IPS DF 4.7 (cell line): ENCODE data around the gene GCG.

Experiments
- DNase-seq: peaks from one replicate; pipeline ENCODE4 v3.0.0-alpha.2; 2013; ENCODE audit warnings: low spot score; ENCODE audit errors: extremely low read depth

GCG gene

GRCh38 chr2:162152147-162152546 is at the start of gene GCG:
Gene GCG, minus strand, starts transcription at chr2:162152247. Its CDS starts 3,069 bp downstream, at chr2:162149178.
- DNase-seq, result no peak

GRCh38 chr2:162200636-162201035 is 48.6 kb upstream of the GCG start:
- no peak for DNase-seq

- DNase-seq, result no peak
Observed at GRCh38 chr2:162199913-162200312, 47.9 kb upstream of the GCG start.

DNA sequence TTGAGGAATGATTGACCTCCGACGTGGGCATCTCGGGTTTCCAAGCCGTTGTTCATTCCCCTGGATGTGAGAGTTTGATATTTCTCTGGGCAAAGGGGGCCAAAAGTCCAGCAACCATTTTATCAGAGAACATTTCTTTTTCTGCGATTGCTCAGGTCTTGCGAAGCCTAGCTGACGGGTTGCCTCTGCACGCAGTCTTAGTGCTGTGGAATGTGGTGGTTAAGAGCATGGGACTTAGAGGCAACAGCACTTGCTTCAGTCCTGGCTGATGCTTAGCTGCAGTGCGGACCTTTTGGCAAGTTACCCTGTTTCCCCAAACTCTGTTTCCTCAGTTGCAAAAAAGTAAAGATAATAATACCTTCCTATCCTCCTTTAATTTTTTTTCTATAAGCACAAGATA is 46.2 kb upstream of the GCG start:
- DNase-seq, result no peak

GRCh38 chr2:162197069-162197825 is 45.2 kb upstream of the GCG start:
- DNase-seq, result no peak

- DNase-seq, result no peak
Observed at GRCh38 chr2:162196638-162197037, 44.6 kb upstream of the GCG start.

DNA sequence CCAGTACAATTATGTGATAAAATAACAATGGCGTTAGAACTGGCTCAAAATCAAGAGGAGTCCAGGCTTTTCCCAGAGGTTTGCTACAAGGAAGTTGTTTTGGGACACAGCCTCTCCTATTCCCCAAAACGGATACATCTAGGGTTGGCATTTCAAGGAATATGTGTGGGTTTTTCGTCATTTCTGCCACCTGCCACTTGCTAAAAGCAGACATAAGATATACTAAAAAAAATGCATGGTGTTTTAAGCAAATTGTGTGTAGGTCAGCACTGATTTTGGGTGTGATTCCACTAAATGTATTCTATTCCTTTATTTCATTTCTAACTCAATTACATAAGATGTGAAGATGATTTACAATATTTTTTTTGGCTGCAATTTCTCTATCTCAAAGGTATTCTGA is 36.4 kb upstream of the GCG start:
- DNase-seq, result no peak

GRCh38 chr2:162185541-162186232 is 33.6 kb upstream of the GCG start:
- no peak for DNase-seq

DNA sequence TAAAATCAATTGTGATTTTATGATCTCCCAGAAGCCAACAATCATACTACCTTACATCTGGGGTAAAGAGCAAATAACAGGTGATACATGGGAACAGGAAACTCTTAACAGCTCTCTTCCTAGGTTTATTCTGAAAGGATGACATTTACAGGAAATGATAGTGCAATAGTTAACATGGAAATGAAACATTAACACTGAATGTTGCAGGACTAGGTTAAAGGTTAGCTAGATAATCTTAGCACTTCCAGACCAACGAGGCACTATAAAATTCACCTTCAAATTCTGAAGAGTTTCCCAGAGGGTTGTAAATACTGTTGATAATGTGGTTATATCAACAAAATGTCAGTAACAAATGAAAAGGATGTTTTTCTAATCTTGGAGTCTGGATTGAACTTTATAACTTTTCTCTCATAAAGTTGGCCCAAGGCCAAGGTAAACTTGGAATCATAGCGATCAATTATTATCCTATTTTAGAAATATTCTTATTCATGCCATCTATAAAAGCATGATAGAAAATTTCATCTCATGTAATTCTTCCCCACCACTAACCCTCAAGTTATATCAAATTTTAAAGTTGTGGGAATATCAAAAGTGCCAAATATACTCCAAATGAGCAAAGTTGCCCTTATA is 32.9 kb upstream of the GCG start:
- no peak for DNase-seq

- DNase-seq, result no peak
Observed at GRCh38 chr2:162184359-162184758, 32.3 kb upstream of the GCG start.

DNA sequence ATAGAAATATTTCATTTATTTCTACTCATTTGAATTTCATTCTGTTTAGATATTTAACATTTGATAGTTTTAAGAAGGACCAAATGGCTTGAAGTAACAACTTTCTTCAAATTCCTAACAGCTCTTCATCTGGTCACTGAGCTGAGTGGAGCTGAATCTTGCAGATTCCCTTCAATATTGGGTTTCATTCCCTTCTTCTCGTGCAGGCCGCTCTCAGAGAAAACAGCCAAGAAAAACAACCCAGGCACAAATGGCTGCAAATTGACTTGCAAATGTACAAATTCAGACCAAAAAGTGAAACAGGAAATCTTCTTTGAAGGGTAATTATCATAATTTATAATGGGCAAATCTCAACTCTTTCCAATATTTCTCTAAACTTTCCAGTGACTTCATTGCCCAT is 30.3 kb upstream of the GCG start:
- no peak for DNase-seq

GRCh38 chr2:162177301-162177700 is 25.3 kb upstream of the GCG start:
- no peak for DNase-seq

DNA sequence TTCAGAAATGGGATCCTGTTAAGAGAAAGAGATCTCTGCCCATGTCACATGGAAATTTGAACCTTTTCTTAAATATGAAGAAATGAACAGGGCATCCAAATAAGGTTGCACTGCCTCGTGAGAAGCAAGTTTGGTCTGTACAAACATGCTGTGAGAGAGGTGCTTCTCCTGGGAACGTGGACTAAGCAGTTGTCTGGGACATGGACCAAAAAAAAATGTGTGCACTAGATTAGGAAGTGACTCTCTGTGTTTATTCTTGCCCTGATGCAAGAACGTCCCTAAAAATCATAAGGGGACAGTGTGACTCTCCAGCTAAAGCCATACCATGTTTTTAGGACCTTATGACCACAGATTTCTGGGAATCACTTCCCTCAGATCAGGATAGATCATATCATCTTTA is 23.7 kb upstream of the GCG start:
- no peak for DNase-seq

DNA sequence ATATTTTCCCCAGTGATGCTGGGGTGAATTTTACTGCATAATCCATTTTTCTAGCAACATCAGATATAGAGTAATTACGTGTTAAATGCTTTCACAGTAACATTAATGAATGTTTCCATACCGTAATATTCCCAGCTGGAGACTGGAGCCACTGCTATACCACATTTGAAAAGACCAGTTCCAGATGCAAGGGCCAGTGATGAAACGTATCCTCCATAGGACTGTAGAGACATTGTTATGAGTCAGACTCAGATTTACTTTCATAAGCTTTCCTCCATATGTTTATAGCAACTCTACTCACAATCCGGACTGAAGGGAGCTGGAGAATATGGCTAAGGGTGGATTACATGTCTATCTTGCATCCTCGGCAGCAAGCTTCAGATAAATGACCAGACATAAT is 22.7 kb upstream of the GCG start:
- DNase-seq, result no peak

GRCh38 chr2:162172802-162173370 is 20.8 kb upstream of the GCG start:
- DNase-seq, result no peak

DNA sequence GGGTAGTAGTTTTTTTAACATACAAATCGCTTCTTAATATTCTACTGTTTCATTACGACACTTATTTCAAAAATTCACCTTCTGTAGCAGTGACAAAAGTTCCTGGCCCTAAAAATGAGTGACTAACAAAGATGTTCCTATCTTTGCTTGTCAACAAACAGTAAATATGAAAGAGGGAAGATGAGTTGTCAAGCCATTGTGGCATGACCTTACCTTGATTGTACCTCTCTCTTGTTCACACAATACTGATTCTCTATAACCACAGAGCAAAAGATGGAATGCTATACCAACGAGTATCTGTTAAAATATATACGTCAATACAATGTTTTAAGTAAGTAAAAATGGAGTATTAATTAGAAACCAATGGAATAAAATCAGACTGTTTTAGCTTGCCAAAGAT is 14.7 kb upstream of the GCG start:
- no peak for DNase-seq

DNA sequence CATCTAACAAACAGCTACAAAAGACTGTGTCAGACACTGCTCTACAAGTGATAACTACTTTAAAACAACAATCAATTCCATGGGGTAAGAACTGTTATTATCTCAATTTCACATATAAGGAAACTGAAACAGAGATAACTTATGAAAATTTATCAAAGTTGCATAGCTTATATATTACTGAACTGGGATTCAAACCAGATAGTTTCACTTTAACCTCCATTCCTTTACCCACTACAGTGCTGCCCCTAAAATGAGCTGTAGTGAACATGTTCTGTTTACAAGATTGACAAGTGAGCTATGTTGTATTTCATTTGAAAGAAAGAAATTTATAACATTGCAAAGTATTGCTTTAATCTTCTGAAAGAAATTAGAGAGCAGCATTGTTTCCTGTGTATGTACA is 14.1 kb upstream of the GCG start:
- no peak for DNase-seq

- no peak for DNase-seq
Observed at GRCh38 chr2:162164802-162165201, 12.8 kb upstream of the GCG start.

DNA sequence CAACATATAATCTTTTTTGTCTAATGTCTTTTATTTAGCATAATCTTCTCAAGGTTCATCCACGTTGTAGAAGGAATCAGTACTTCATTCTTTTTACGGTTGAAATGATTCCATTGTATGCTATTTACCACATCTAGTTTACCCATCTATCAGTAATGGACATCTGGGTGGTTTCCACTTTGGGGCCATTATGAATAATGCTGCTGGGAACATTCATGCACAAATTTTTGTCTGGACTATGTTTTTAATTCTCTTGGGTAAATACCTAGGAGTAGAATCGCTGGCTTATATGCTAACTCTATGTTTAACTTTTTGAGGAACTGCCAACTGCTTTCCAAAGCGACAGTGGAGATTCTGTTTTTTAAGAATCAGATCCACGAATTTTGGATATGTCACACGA is 7.4 kb upstream of the GCG start:
- DNase-seq, result no peak

DNA sequence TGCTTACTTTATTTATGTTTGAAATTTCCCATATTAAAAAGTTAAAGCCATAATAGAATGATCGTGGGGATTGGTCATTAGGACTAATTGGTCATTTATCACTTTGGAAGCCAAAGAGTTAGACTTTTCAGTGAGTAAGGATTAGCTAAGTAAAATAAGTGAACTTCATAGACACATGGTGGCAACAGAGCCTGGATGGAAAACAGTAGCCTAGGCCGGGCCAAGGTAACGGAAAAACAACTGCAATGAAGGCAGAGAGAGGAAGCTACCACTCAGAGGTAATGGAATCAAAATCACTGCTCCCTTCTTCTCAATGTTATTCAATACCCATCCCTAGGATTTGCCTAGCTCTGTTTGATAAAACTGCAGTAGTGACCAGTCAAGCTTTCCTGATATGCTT is 4.1 kb upstream of the GCG start:
- DNase-seq, result no peak

DNA sequence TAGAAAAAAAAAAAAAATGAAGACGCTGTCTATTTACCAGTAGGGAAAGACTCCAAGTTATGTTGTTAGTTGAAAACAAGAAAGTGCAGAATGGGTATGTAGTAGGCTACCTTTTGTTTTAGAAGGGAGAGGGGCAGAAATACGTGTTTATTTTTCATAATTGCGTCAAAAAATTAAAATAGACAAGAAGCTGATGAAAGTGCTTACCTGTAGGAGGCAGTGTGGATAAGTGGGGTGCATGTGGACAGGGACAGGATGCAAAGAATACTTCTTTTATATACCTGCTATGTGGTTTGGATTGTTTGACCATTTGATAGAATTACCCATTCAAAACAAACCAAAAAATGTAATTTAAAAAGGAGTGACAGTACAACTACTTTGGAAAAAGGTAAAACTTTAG is 3.0 kb upstream of the GCG start:
- no peak for DNase-seq

GRCh38 chr2:162153608-162154224 is 1.7 kb upstream of the GCG start:
- peak; percentile 38 for DNase-seq
